B cell (primary cell): Measurements from ENCODE around the gene BIRC7. TPM values are rescaled to one million over a fixed set of nuclear protein-coding genes. Genes with fewer than 3 reads are reported as not detected.

Source experiments
- ATAC-seq: fragments of 200-7000 bp; cut with Tn5 transposase; one replicate; pipeline ENCODE4 v1.10.0; 2021; ENCODE audit warnings: low read depth, mild to moderate bottlenecking, moderate number of reproducible peaks, moderate library complexity
- CTCF ChIA-PET: fragments of 350-600 bp; sonication (Branson Sonifier 250); formaldehyde crosslinking; loops from one replicate; lab custom pipeline; 2021; ENCODE audit warnings: antibody characterized with exemption, inconsistent platforms; lab: Charles Lee
- POLR2A ChIA-PET: fragments of 350-600 bp; sonication (Branson Sonifier 250); formaldehyde crosslinking; loops from one replicate; lab custom pipeline; 2021; ENCODE audit warnings: antibody characterized with exemption; lab: Charles Lee
- DNase-seq: peaks from one replicate; pipeline ENCODE4 v3.0.0; 2013
- H2AFZ ChIP-seq: 2 replicates; pipeline ENCODE4 v1.6.1; 2012; ENCODE audit warnings: mild to moderate bottlenecking, low read depth, low read length; ENCODE audit not compliant: insufficient read depth, poor library complexity, severe bottlenecking
- H3K27ac ChIP-seq, 2 donors: 1 replicate in 1 of 2; 2 replicates in 1 of 2; pipeline ENCODE4 v1.5.1; 2012 to 2013; ENCODE audit warnings: low read length in 2 of 2, mild to moderate bottlenecking in 2 of 2, moderate library complexity in 1 of 2
- H3K27me3 ChIP-seq, 4 experiments: fragments of 200-600 bp in 1 of 4; sonication (generic) in 1 of 4; replicated peaks in 1 of 4; 1 replicate in 2 of 4; 2 replicates in 2 of 4; pipeline versions ENCODE4 v1.6.1 to v1.7.0; 2013 to 2016; ENCODE audit warnings: low read length in 3 of 4, mild to moderate bottlenecking in 2 of 4, mixed read lengths in 1 of 4, moderate library complexity in 1 of 4; ENCODE audit not compliant: insufficient read depth in 4 of 4, control insufficient read depth in 3 of 4; ENCODE audit errors: control extremely low read depth in 1 of 4
- H3K36me3 ChIP-seq, 2 experiments: replicated peaks in 1 of 2; 1 replicate in 1 of 2; 2 replicates in 1 of 2; pipeline versions ENCODE4 v1.6.1 to v1.7.1; 2013; ENCODE audit warnings: low read length in 1 of 2; ENCODE audit not compliant: insufficient read depth in 2 of 2, control insufficient read depth in 1 of 2; ENCODE audit errors: control extremely low read depth in 1 of 2, extremely low read depth in 1 of 2
- H3K4me1 ChIP-seq, 2 donors: fragments of 200-600 bp in 1 of 2; sonication (generic) in 1 of 2; 1 replicate in 1 of 2; 2 replicates in 1 of 2; pipeline versions ENCODE4 v1.5.1 to v1.6.1; 2013 to 2017; ENCODE audit warnings: low read length in 2 of 2; ENCODE audit not compliant: control insufficient read depth in 2 of 2, insufficient read depth in 2 of 2
- H3K4me2 ChIP-seq: replicated peaks from 2 replicates; pipeline ENCODE3; 2012; ENCODE audit warnings: mild to moderate bottlenecking, low read depth, low read length; ENCODE audit not compliant: poor library complexity, severe bottlenecking
- H3K4me3 ChIP-seq, 5 experiments: fragments of 200-600 bp in 1 of 5; sonication (generic) in 1 of 5; 1 replicate in 3 of 5; 2 replicates in 2 of 5; pipeline versions ENCODE4 v1.5.1 to v1.7.0; 2011 to 2016; ENCODE audit warnings: low read length in 4 of 5, mild to moderate bottlenecking in 4 of 5, low read depth in 2 of 5, control low read depth in 1 of 5, moderate library complexity in 1 of 5; ENCODE audit not compliant: insufficient read depth in 1 of 5; ENCODE audit errors: control extremely low read depth in 1 of 5, extremely low read depth in 1 of 5
- H3K79me2 ChIP-seq: fragments of 200-600 bp; sonication (generic); one replicate; pipeline ENCODE4 v1.6.0; 2016; ENCODE audit warnings: low read length; ENCODE audit not compliant: control insufficient read depth, insufficient read depth
- H3K9ac ChIP-seq: fragments of 200-600 bp; sonication (generic); 2 replicates; pipeline ENCODE4 v1.6.1; 2017; ENCODE audit warnings: mild to moderate bottlenecking, low read length, moderate library complexity
- H3K9me3 ChIP-seq, 3 donors: one replicate each; pipeline versions ENCODE4 v1.6.1 to v1.7.1; 2013; ENCODE audit warnings: low read length in 2 of 3; ENCODE audit not compliant: control insufficient read depth in 2 of 3, insufficient read depth in 1 of 3; ENCODE audit errors: control extremely low read depth in 1 of 3
- H4K20me1 ChIP-seq: 2 replicates; pipeline ENCODE4 v1.6.0; 2012; ENCODE audit warnings: mild to moderate bottlenecking, low read length; ENCODE audit not compliant: insufficient read depth, control insufficient read depth, poor library complexity, severe bottlenecking
- H3K27ac Mint-ChIP-seq: one replicate; pipeline ENCODE4 v1.8.0; 2021; ENCODE audit warnings: mixed read lengths
- H3K27me3 Mint-ChIP-seq: one replicate; pipeline ENCODE4 v1.8.0; 2021; ENCODE audit warnings: mixed read lengths
- H3K4me1 Mint-ChIP-seq: one replicate; pipeline ENCODE4 v1.8.0; 2021; ENCODE audit warnings: mixed read lengths
- H3K4me3 Mint-ChIP-seq: one replicate; pipeline ENCODE4 v1.8.0; 2021; ENCODE audit warnings: mixed read lengths
- H3K9me3 Mint-ChIP-seq: one replicate; pipeline ENCODE4 v1.8.0; 2022; ENCODE audit warnings: mixed read lengths; ENCODE audit not compliant: insufficient read depth
- CTCF ChIP-seq: fragments of 200-600 bp; IDR thresholded peaks from one replicate; pipeline ENCODE4 v1.8.0; 2022; ENCODE audit warnings: antibody characterized with exemption, mild to moderate bottlenecking
- EZH2 ChIP-seq: IDR thresholded peaks from 2 replicates; pipeline ENCODE4 v1.6.1; 2012; ENCODE audit warnings: borderline replicate concordance, low read depth, mild to moderate bottlenecking, moderate library complexity, low read length; ENCODE audit not compliant: insufficient read depth, poor library complexity, severe bottlenecking
- WGBS: methylation state at CpG from one replicate; pipeline ENCODE4 v1.1.5; 2013; ENCODE audit warnings: missing lambda C conversion rate; ENCODE audit not compliant: insufficient coverage; 5-methylcytosine and 5-hydroxymethylcytosine counted together
- intact Hi-C: fragments of 100-400 bp; cut with micrococcal nuclease; formaldehyde crosslinking; loops from one replicate; pipeline ENCODE4 v1.10.0; 2022
- polyA plus RNA-seq: library from polyadenylated mRNA; depleted of rRNA; stranded (reverse); fragments of >200 nt; gene quantifications from 2 replicates; pipeline ENCODE4 v1.2.3, GENCODE V29; 2012
- total RNA-seq, 2 donors: library from RNA; stranded (reverse); fragments of 120-200 nt in 1 of 2; gene quantifications; 1 replicate in 1 of 2; 2 replicates in 1 of 2; pipeline versions ENCODE4 v1.2.3 to v1.2.4, GENCODE V29; 2013 to 2022

BIRC7 gene
- total and polyA plus RNA-seq, 2 donors (not counting 1 experiment from before 2014, with no cell fraction given) = 0.12 TPM; not detected in 1

DNA sequence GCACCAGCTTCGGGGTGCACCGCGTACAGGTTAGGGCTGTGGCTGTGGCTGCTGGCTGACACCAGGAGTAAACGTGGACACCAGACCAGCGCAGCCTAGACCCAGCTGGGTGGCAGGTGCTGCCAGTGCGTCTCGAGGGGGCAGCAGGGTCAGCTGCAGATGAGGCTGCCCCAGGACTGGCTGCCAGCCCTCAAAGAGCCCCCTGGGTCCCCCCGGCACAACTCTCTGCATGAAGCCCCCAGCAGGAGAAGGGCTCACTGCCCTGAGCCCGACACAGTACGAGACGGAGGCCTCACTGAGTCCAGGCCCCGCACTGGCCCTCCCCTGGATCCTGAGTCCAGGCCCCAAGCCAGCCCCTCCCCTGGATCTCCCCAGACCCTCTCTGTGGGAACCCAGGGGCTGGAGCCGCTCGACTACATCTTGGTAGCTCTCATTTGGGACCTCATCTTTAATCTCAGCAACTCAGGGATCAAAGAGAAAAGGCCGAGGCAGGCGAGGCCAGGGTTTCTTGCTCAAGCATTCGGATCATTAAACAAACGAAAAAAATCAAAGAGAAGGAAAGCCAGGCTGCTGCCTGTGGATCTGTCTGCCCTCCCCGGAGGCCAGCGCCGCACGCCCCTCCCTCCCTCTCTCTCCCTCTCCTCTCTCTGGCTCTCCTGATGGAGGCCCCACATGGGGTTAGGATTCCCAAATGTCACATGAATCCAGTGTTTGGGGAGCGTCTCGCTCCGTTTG is 25.5 kb downstream of the BIRC7 start:
- H3K27ac ChIP-seq = no peak overlapping the region
- intact Hi-C loops = no loop called here
- H3K27me3 ChIP-seq = peaks cover 0 to 29% (median 5%) of the 10 kb centered on the region in 4 experiments
- H3K4me1 Mint-ChIP-seq = no peaks in the 10 kb centered on the region
- H3K9me3 Mint-ChIP-seq = no peaks in the 10 kb centered on the region
- H3K9ac ChIP-seq = no peak overlapping the region
- no peaks in the 10 kb centered on the region for H3K36me3 ChIP-seq
- H3K4me3 ChIP-seq = no peak overlapping the region
- CTCF ChIA-PET = no interaction called here
- ATAC-seq (no peak), DNase-seq (no peak)
- WGBS = 65% methylated on average over 19 of the region's 25 CpGs
- no peak overlapping the region for H3K4me3 Mint-ChIP-seq
- TF ChIP-seq EZH2 (no peak), CTCF (no peak)
- no peak overlapping the region for H3K4me2 ChIP-seq
- peaks cover 43% of the 10 kb centered on the region for H3K27me3 Mint-ChIP-seq
- POLR2A ChIA-PET = no interaction called here
- no peaks in the 10 kb centered on the region for H3K4me1 ChIP-seq
- H3K79me2 ChIP-seq = no peaks in the 10 kb centered on the region
- H3K27ac Mint-ChIP-seq = no peak overlapping the region
- H2AFZ ChIP-seq = no peak overlapping the region
- H4K20me1 ChIP-seq = no peaks in the 10 kb centered on the region
- H3K9me3 ChIP-seq = no peaks in the 10 kb centered on the region

GRCh38 chr20:63261795-63262528 is 26.3 kb downstream of the BIRC7 start:
- no peak overlapping the region for H3K4me3 Mint-ChIP-seq
- H3K9me3 ChIP-seq = no peaks in the 10 kb centered on the region
- no peak overlapping the region for H3K9ac ChIP-seq
- H3K36me3 ChIP-seq = no peaks in the 10 kb centered on the region
- CTCF ChIA-PET = no interaction called here
- no peaks in the 10 kb centered on the region for H3K9me3 Mint-ChIP-seq
- H2AFZ ChIP-seq = peak overlapping the region; percentile 38
- intact Hi-C loops = no loop called here
- H3K4me1 Mint-ChIP-seq = no peaks in the 10 kb centered on the region
- H4K20me1 ChIP-seq = no peaks in the 10 kb centered on the region
- H3K27ac ChIP-seq = no peak overlapping the region
- no peaks in the 10 kb centered on the region for H3K79me2 ChIP-seq
- H3K27me3 Mint-ChIP-seq = peaks cover 38% of the 10 kb centered on the region
- TF ChIP-seq EZH2 = no peak
- TF ChIP-seq CTCF = no peak
- DNase-seq = no peak
- no peaks in the 10 kb centered on the region for H3K4me1 ChIP-seq
- H3K27ac Mint-ChIP-seq = no peak overlapping the region
- no peak for ATAC-seq
- POLR2A ChIA-PET = no interaction called here
- H3K4me2 ChIP-seq = no peak overlapping the region
- WGBS = 8% methylated on average over 28 of the region's 30 CpGs
- no peak overlapping the region for H3K4me3 ChIP-seq
- H3K27me3 ChIP-seq = peaks cover 0 to 23% (median 3%) of the 10 kb centered on the region in 4 experiments
